Keratinocyte (primary cell): ENCODE data around the gene SPINT3. TPM values are rescaled to one million over a fixed set of nuclear protein-coding genes. Genes with fewer than 3 reads are reported as not detected.

ENCODE experiments used
- DNase-seq: peaks from one replicate; pipeline ENCODE4 v3.0.0-alpha.2; 2011; ENCODE audit warnings: low read depth, missing footprints, low spot score
- FAIRE-seq: peaks from 2 replicates; lab custom pipeline; 2011; peaks lifted over from hg19 to GRCh38; lab: Jason Lieb, UNC
- H2AFZ ChIP-seq: 2 replicates; pipeline ENCODE4 v1.6.0; 2012; ENCODE audit warnings: low read length, control low read depth, inconsistent platforms; ENCODE audit not compliant: control insufficient read depth
- H3K27ac ChIP-seq: 2 replicates; pipeline ENCODE4 v1.5.1; 2011; ENCODE audit warnings: low read length; ENCODE audit not compliant: control insufficient read depth, insufficient read depth
- H3K27me3 ChIP-seq: 3 replicates; pipeline ENCODE4 v1.6.0; 2011; ENCODE audit warnings: low read length; ENCODE audit not compliant: control insufficient read depth, insufficient read depth; ENCODE audit errors: extremely low read depth
- H3K36me3 ChIP-seq, 2 experiments: 2 replicates in 1 of 2; 3 replicates in 1 of 2; pipeline ENCODE4 v1.5.1; 2011; ENCODE audit warnings: low read length in 2 of 2, mild to moderate bottlenecking in 1 of 2; ENCODE audit not compliant: control insufficient read depth in 2 of 2, insufficient read depth in 2 of 2; ENCODE audit errors: extremely low read depth in 1 of 2
- H3K4me1 ChIP-seq: 3 replicates; pipeline ENCODE4 v1.5.1; 2011; ENCODE audit warnings: low read length; ENCODE audit not compliant: control insufficient read depth, insufficient read depth; ENCODE audit errors: extremely low read depth
- H3K4me2 ChIP-seq: 3 replicates; pipeline ENCODE4 v1.6.0; 2011; ENCODE audit warnings: low read depth, low read length; ENCODE audit not compliant: control insufficient read depth, insufficient read depth; ENCODE audit errors: extremely low read depth
- H3K4me3 ChIP-seq, 3 experiments: fragments of 200-600 bp in 1 of 3; sonication (generic) in 1 of 3; 2 replicates in 2 of 3; 3 replicates in 1 of 3; pipeline ENCODE4 v1.5.1; 2011 to 2016; ENCODE audit warnings: low read length in 3 of 3, mild to moderate bottlenecking in 3 of 3, control low read depth in 2 of 3, inconsistent platforms in 1 of 3, low read depth in 1 of 3, mixed read lengths in 1 of 3, mixed run types in 1 of 3, moderate library complexity in 1 of 3; ENCODE audit not compliant: control insufficient read depth in 2 of 3, insufficient read depth in 2 of 3; ENCODE audit errors: extremely low read depth in 1 of 3
- H3K79me2 ChIP-seq: 2 replicates; pipeline ENCODE4 v1.6.0; 2012; ENCODE audit warnings: low read length; ENCODE audit not compliant: control insufficient read depth, insufficient read depth
- H3K9ac ChIP-seq: 3 replicates; pipeline ENCODE4 v1.6.0; 2011; ENCODE audit warnings: low read length; ENCODE audit not compliant: control insufficient read depth, insufficient read depth; ENCODE audit errors: extremely low read depth
- H3K9me1 ChIP-seq: 3 replicates; pipeline ENCODE4 v1.6.0; 2011; ENCODE audit warnings: low read length; ENCODE audit not compliant: control insufficient read depth, insufficient read depth; ENCODE audit errors: extremely low read depth
- H3K9me3 ChIP-seq: 2 replicates; pipeline ENCODE4 v1.5.1; 2012; ENCODE audit warnings: low read depth, low read length; ENCODE audit not compliant: control insufficient read depth
- H4K20me1 ChIP-seq: 3 replicates; pipeline ENCODE4 v1.6.0; 2011; ENCODE audit warnings: low read length; ENCODE audit not compliant: control insufficient read depth, insufficient read depth; ENCODE audit errors: extremely low read depth
- CTCF ChIP-seq, 3 experiments: IDR thresholded peaks in 1 of 3; conservative IDR thresholded peaks in 1 of 3; optimal IDR thresholded peaks in 1 of 3; 2 replicates in 2 of 3; 3 replicates in 1 of 3; pipeline versions ENCODE3 to v1.5.1; 2011; ENCODE audit warnings: low read length in 3 of 3, mild to moderate bottlenecking in 3 of 3, moderate library complexity in 2 of 3, control low read depth in 1 of 3, inconsistent platforms in 1 of 3; ENCODE audit not compliant: insufficient read depth in 2 of 3; ENCODE audit errors: extremely low read depth in 1 of 3
- EZH2 ChIP-seq: IDR thresholded peaks from one replicate; pipeline ENCODE4 v1.6.1; 2012; ENCODE audit warnings: inconsistent platforms, mild to moderate bottlenecking, low read length, moderate library complexity
- dilution Hi-C: fragments of 300-500 bp; cut with MboI; formaldehyde crosslinking; loops from one replicate; pipeline ENCODE4 v1.7.0; 2020; ENCODE audit warnings: low sequenced_read_pairs; ENCODE audit not compliant: extremely low pct_ligation_motif_present
- polyA plus RNA-seq, 5 experiments: library from polyadenylated mRNA; depleted of rRNA in 3 of 5; stranded (reverse) in 3 of 5; stranded (forward) in 1 of 5; unstranded in 1 of 5; fragments of >200 nt; gene quantifications; 1 replicate in 1 of 5; 2 replicates in 3 of 5; 3 replicates in 1 of 5; pipeline versions ENCODE4 v1.2.1 to v1.2.3, GENCODE V29; 2011 to 2012; ENCODE audit warnings: missing spikeins in 2 of 5, low read depth in 1 of 5, low replicate concordance in 1 of 5

The SPINT3 gene
- polyA plus RNA-seq, 1 donor (not counting 4 experiments of a cell fraction or from before 2014, with no cell fraction given): not detected

- peaks cover 8% of the 10 kb centered on the region for H3K27me3 ChIP-seq
- DNase-seq: no peak
- H2AFZ ChIP-seq: no peak overlapping the region
- no peaks in the 10 kb centered on the region for H3K79me2 ChIP-seq
- TF ChIP-seq EZH2: no peak
- TF ChIP-seq CTCF (optimal IDR thresholded peaks at IDR 0.05 in 1 of 3, IDR thresholded peaks at IDR 0.05 in 1 of 3, conservative IDR thresholded peaks at IDR 0.05 in 1 of 3; ENCODE audit: extremely low read depth in 1 of 3, insufficient read depth in 2 of 3, low read length in 3 of 3): no peak
- no peaks in the 10 kb centered on the region for H4K20me1 ChIP-seq
- H3K9ac ChIP-seq: no peak overlapping the region
- H3K4me2 ChIP-seq: no peak overlapping the region
- no peaks in the 10 kb centered on the region for H3K36me3 ChIP-seq
- H3K4me1 ChIP-seq: peaks cover 21% of the 10 kb centered on the region
- dilution Hi-C loops: no loop called here
- no peaks in the 10 kb centered on the region for H3K9me3 ChIP-seq
- FAIRE-seq: no peak
- no peak overlapping the region for H3K27ac ChIP-seq
- H3K4me3 ChIP-seq: no peak overlapping the region
- H3K9me1 ChIP-seq: no peaks in the 10 kb centered on the region
Measured at GRCh38 chr20:45503403-45503802, 12.0 kb downstream of the SPINT3 start.

GRCh38 chr20:45502561-45502960, 12.9 kb downstream of the SPINT3 start:
- no peaks in the 10 kb centered on the region for H3K9me3 ChIP-seq
- H3K79me2 ChIP-seq: no peaks in the 10 kb centered on the region
- H3K9ac ChIP-seq: no peak overlapping the region
- no peaks in the 10 kb centered on the region for H3K9me1 ChIP-seq
- peaks cover 13% of the 10 kb centered on the region for H3K4me1 ChIP-seq
- FAIRE-seq: no peak
- TF ChIP-seq CTCF (optimal IDR thresholded peaks at IDR 0.05 in 1 of 3, IDR thresholded peaks at IDR 0.05 in 1 of 3, conservative IDR thresholded peaks at IDR 0.05 in 1 of 3; ENCODE audit: extremely low read depth in 1 of 3, insufficient read depth in 2 of 3, low read length in 3 of 3): no peak
- no peak for TF ChIP-seq EZH2
- no peak overlapping the region for H2AFZ ChIP-seq
- H3K27ac ChIP-seq: no peak overlapping the region
- H3K27me3 ChIP-seq: peaks cover 11% of the 10 kb centered on the region
- H4K20me1 ChIP-seq: no peaks in the 10 kb centered on the region
- DNase-seq: no peak
- no peak overlapping the region for H3K4me2 ChIP-seq
- H3K36me3 ChIP-seq: no peaks in the 10 kb centered on the region
- H3K4me3 ChIP-seq: no peak overlapping the region
- dilution Hi-C loops: no loop called here
